Measurements from ENCODE around the gene MOBP.
"Not testable (repeated sequence)": the region's sequence is repeated elsewhere in the genome, so short reads cannot be mapped to it uniquely, and the experiment has no call there.

MOBP gene

GRCh38 chr3:39440316-39440715 is 27.2 kb upstream of the MOBP start:
- no peak for DNase-seq (ENCODE audit: low spot score in 2 of 2)
- H3K9me3 Mint-ChIP-seq: no peaks in the 10 kb centered on the region
- no peak for ATAC-seq (ENCODE audit: low read depth)
- H3K4me3 Mint-ChIP-seq: no peak overlapping the region
- H3K36me3 Mint-ChIP-seq: no peaks in the 10 kb centered on the region
- H3K27me3 Mint-ChIP-seq: peaks cover 2% of the 10 kb centered on the region
- no peak overlapping the region for H3K27ac Mint-ChIP-seq
- H3K4me1 Mint-ChIP-seq: no peaks in the 10 kb centered on the region

- H3K36me3 Mint-ChIP-seq: no peaks in the 10 kb centered on the region
Observed at GRCh38 chr3:39443530-39443929, 23.9 kb upstream of the MOBP start.

DNA sequence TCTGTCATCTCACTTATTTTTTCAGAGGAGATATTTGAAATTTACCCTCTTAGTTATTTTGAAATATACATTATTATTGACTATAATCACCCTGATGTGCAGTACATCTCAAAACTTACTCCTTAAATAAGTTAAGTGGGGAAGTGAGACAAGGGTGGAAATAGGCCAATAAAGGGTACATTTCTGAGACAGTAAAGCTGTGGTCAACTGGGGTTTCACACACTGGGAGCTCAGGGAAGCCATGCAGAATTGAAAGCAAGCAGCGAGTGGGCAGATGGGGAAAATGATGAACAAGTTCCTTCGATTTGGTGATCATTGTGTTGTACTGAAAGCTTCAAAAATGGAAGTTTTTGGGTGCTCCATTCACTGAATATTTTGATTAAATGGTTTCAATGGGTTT is 21.6 kb upstream of the MOBP start:
- H3K27ac Mint-ChIP-seq: no peak overlapping the region
- H3K9me3 Mint-ChIP-seq: no peaks in the 10 kb centered on the region
- no peaks in the 10 kb centered on the region for H3K36me3 Mint-ChIP-seq
- no peak for ATAC-seq (ENCODE audit: low read depth)
- H3K4me1 Mint-ChIP-seq: no peaks in the 10 kb centered on the region
- no peak for DNase-seq (ENCODE audit: low spot score in 2 of 2)
- H3K4me3 Mint-ChIP-seq: no peak overlapping the region
- H3K27me3 Mint-ChIP-seq: peaks cover 5% of the 10 kb centered on the region

More at GRCh38 chr3:39443530-39443929, 23.9 kb upstream of the MOBP start:
- Mint-ChIP-seq H3K27me3 (peaks cover 2% of the 10 kb centered on the region), H3K27ac (no peak overlapping the region), H3K4me3 (no peak overlapping the region), H3K9me3 (no peaks in the 10 kb centered on the region), H3K4me1 (no peaks in the 10 kb centered on the region)
- no peak for ATAC-seq (ENCODE audit: low read depth)
- DNase-seq (ENCODE audit: low spot score in 2 of 2): no peak

GRCh38 chr3:39446444-39446843 is 21.0 kb upstream of the MOBP start:
- no peaks in the 10 kb centered on the region for H3K36me3 Mint-ChIP-seq
- H3K4me1 Mint-ChIP-seq: no peaks in the 10 kb centered on the region
- H3K27ac Mint-ChIP-seq: no peak overlapping the region
- H3K27me3 Mint-ChIP-seq: peaks cover 5% of the 10 kb centered on the region
- DNase-seq (ENCODE audit: low spot score in 2 of 2) (no peak), ATAC-seq (ENCODE audit: low read depth) (no peak)
- no peak overlapping the region for H3K4me3 Mint-ChIP-seq
- H3K9me3 Mint-ChIP-seq: no peaks in the 10 kb centered on the region

- no peaks in the 10 kb centered on the region for H3K4me1 Mint-ChIP-seq
- no peak overlapping the region for H3K4me3 Mint-ChIP-seq
- ATAC-seq (ENCODE audit: low read depth): peak; percentile 84
- H3K9me3 Mint-ChIP-seq: no peaks in the 10 kb centered on the region
- H3K27me3 Mint-ChIP-seq: peaks cover 5% of the 10 kb centered on the region
- no peaks in the 10 kb centered on the region for H3K36me3 Mint-ChIP-seq
- peak; percentile 47 to 61 for DNase-seq (ENCODE audit: low spot score in 2 of 2)
- no peak overlapping the region for H3K27ac Mint-ChIP-seq
Observed at GRCh38 chr3:39447637-39448483, 19.6 kb upstream of the MOBP start.

- Mint-ChIP-seq H3K27me3 (peaks cover 8% of the 10 kb centered on the region), H3K4me1 (no peaks in the 10 kb centered on the region)
Observed at GRCh38 chr3:39448506-39449233, 18.8 kb upstream of the MOBP start.

DNA sequence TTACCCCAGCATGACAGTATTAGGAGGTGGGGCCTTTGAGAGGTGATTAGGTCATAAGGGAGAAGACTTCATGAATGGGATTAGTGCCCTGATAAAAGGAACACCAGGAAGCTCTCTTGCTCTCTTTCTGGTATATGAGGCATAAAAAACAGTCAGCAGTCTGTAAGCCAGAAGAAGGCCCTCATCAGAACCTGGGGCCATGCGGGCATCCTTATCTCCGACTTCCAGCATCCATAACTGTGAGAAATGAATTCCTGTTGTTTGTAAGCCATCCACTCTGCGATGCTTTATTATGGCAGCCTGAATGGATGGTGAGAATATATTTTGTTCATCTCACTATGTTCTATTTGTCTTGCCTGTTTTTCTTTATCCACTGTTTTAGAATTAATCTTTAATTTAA is 17.7 kb upstream of the MOBP start:
- Mint-ChIP-seq H3K4me1 (no peaks in the 10 kb centered on the region), H3K27me3 (peaks cover 8% of the 10 kb centered on the region), H3K9me3 (no peaks in the 10 kb centered on the region), H3K4me3 (no peak overlapping the region), H3K27ac (no peak overlapping the region), H3K36me3 (no peaks in the 10 kb centered on the region)
- no peak for DNase-seq (ENCODE audit: low spot score in 2 of 2)
- ATAC-seq (ENCODE audit: low read depth): no peak

More at GRCh38 chr3:39448506-39449233, 18.8 kb upstream of the MOBP start:
- Mint-ChIP-seq H3K4me3 (no peak overlapping the region), H3K27ac (no peak overlapping the region), H3K9me3 (no peaks in the 10 kb centered on the region), H3K36me3 (no peaks in the 10 kb centered on the region)
- DNase-seq (ENCODE audit: low spot score in 2 of 2) (no peak), ATAC-seq (ENCODE audit: low read depth) (no peak)

DNA sequence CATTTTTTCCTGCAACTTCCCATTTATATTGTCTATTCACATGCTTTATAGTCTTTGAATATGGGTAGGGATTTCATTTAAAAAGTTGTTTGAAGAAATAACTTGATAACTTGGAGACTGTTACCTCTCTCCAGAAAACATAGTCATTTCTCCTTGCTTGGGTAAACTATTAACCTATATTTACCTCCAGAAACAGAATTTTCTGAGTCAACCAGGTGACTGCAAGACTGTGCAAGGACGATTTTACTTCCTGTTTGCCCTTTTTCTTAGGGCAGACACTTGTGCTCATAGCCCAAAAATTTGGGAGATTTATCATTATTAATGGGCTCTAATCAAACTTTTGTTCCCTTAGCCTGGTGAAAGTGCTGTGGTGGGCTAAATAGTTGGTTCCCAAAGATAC is 14.3 kb upstream of the MOBP start:
- Mint-ChIP-seq H3K9me3 (no peaks in the 10 kb centered on the region), H3K36me3 (no peaks in the 10 kb centered on the region), H3K27me3 (peaks cover 11% of the 10 kb centered on the region), H3K4me3 (no peak overlapping the region), H3K27ac (no peak overlapping the region), H3K4me1 (no peaks in the 10 kb centered on the region)
- no peak for DNase-seq (ENCODE audit: low spot score in 2 of 2)
- ATAC-seq (ENCODE audit: low read depth): no peak

DNA sequence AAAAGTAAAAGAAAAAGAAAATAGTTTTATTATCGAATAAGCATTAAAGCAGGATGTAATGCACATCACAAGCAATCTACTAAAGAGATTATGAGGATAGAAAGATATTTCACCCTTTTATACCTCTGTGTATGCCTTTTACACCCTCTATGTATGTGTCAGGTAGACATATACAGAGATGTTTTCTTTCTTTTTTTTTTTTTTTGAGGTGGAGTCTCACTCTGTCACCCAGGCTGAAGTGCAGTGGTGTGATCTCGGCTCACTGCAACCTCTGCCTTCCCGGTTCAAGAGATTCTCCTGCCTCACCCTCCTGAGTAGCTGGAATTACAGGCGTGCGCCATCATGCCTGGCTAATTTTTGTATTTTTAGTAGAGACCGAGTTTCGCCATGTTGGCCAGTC is 13.6 kb upstream of the MOBP start:
- not testable (repeated sequence) for H3K27ac Mint-ChIP-seq; ATAC-seq (ENCODE audit: low read depth); H3K36me3 Mint-ChIP-seq; H3K4me1 Mint-ChIP-seq; DNase-seq (ENCODE audit: low spot score in 2 of 2); H3K9me3 Mint-ChIP-seq; H3K4me3 Mint-ChIP-seq
- H3K27me3 Mint-ChIP-seq: peaks cover 11% of the 10 kb centered on the region

DNA sequence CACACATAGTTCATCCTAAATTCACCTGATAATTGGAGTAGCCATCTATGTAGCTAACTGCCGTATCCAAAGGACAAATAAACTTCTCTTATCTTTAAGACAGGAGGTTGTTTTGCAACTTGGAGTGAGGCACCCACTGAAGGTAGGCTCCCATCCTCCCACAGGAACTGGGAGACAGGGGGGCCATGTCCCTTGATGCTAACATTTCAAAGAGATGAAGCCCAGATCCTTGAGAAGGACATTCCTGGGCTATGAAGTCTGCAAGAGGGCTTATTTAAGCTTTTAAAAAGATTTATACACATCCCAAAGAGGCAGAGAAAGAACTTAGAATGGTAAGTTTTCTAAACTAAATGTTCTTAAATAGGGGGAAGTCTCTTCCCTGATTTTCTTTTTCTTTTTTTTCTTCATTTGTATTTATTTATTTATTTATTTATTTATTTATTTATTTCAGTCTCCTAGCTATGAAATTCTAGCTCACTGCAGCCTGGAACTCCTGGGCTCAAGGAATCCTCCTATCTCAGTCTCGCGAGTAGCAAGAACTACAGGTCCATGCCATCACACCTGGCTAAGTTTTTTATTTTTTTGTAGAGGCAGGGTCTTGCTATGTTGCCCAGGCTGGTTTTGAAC is 12.8 kb upstream of the MOBP start:
- DNase-seq (ENCODE audit: low spot score in 2 of 2): no peak
- peaks cover 12% of the 10 kb centered on the region for H3K27me3 Mint-ChIP-seq
- no peak overlapping the region for H3K27ac Mint-ChIP-seq
- no peaks in the 10 kb centered on the region for H3K36me3 Mint-ChIP-seq
- H3K4me3 Mint-ChIP-seq: no peak overlapping the region
- H3K4me1 Mint-ChIP-seq: no peaks in the 10 kb centered on the region
- ATAC-seq (ENCODE audit: low read depth): no peak
- H3K9me3 Mint-ChIP-seq: no peaks in the 10 kb centered on the region

- Mint-ChIP-seq H3K4me3 (no peak overlapping the region), H3K36me3 (no peaks in the 10 kb centered on the region), H3K27ac (no peak overlapping the region), H3K4me1 (no peaks in the 10 kb centered on the region), H3K9me3 (no peaks in the 10 kb centered on the region), H3K27me3 (peaks cover 12% of the 10 kb centered on the region)
- ATAC-seq (ENCODE audit: low read depth) (no peak), DNase-seq (ENCODE audit: low spot score in 2 of 2) (no peak)
Observed at GRCh38 chr3:39456159-39456558, 11.3 kb upstream of the MOBP start.

DNA sequence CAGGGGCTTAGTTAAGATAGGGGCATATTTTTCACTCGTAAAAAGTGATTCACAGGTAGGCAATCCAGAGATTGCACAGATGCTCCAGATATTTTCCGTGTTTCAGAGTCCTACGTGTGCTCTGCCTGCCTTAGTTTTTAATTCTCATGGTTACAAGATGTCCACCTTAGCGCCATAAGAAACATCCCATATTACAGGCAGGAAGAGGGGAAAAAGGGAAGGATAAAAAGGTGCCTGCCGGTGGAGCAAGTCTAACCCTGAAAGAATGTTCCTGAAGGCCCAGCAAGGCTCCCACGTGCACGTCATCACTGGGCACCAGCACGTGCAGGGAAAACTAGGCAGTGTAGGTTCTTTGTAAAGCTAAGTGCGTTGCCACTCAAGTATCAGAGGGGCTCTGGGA is 10.1 kb upstream of the MOBP start:
- Mint-ChIP-seq H3K9me3 (no peaks in the 10 kb centered on the region), H3K27me3 (peaks cover 12% of the 10 kb centered on the region), H3K4me1 (no peaks in the 10 kb centered on the region), H3K27ac (no peak overlapping the region), H3K4me3 (no peak overlapping the region), H3K36me3 (no peaks in the 10 kb centered on the region)
- no peak for ATAC-seq (ENCODE audit: low read depth)
- DNase-seq (ENCODE audit: low spot score in 2 of 2): no peak

DNA sequence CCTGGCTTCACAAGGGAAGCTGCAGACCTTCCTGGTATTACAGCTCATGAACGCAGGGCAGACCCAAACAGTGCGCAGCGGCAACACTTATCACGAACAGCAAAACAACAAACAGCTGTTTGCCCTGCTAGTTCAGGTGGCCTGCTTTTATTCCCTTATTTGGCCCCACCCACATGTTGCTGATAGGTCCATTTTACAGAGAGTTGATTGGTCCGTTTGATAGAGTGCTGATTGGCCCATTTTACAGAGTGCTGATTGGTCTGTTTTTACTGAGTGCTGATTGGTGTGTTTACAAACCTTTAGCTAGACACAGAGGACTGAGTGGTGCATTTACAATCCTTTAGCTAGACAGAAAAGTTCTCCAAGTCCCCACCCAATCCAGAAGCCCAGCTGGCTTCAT is 8.9 kb upstream of the MOBP start:
- not testable (repeated sequence) for H3K4me3 Mint-ChIP-seq; H3K27ac Mint-ChIP-seq; H3K27me3 Mint-ChIP-seq; H3K4me1 Mint-ChIP-seq; H3K9me3 Mint-ChIP-seq; H3K36me3 Mint-ChIP-seq; DNase-seq (ENCODE audit: low spot score in 2 of 2); ATAC-seq (ENCODE audit: low read depth)

DNA sequence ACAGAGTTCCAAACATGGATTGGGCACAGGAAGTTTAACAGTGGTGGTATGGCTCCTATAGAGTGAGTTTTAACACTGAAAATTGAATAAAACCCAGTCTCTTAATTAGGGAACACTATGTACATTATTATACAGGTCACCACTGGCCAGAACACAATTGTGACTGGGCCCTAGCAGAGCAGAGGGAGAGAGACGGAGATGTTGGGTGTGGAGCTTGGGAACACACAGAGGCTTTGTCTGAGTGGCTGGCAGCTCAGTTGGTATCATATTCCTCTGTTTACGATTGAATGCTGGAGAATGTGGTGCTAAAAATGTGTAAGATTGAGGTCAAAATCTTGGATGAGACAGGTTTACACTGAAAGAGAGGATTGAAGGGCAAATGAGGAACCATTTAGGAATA is 6.8 kb upstream of the MOBP start:
- H3K27ac Mint-ChIP-seq: no peak overlapping the region
- no peak for DNase-seq (ENCODE audit: low spot score in 2 of 2)
- no peak for ATAC-seq (ENCODE audit: low read depth)
- no peaks in the 10 kb centered on the region for H3K9me3 Mint-ChIP-seq
- H3K4me1 Mint-ChIP-seq: no peaks in the 10 kb centered on the region
- H3K4me3 Mint-ChIP-seq: no peak overlapping the region
- H3K27me3 Mint-ChIP-seq: peaks cover 8% of the 10 kb centered on the region
- H3K36me3 Mint-ChIP-seq: no peaks in the 10 kb centered on the region
